Measurements from ENCODE around the gene RIN3. TPM values are rescaled to one million over a fixed set of nuclear protein-coding genes. Genes with fewer than 3 reads are reported as not detected.
A peak's percentile ranks its signal among the peaks of the same experiment; 100 is the strongest.

Gene RIN3
- total RNA-seq, 4 donors from 2014 or later: 15.4 to 53.6 (median 39.7) TPM

- TF ChIP-seq CTCF (IDR thresholded peaks at IDR 0.05): no peak
- TF ChIP-seq POLR2A (IDR thresholded peaks at IDR 0.05): no peak
- H3K4me3 ChIP-seq: no peak overlapping the region
- H3K4me1 ChIP-seq: peaks cover 0 to 34% (median 12%) of the 10 kb centered on the region in 4 donors
- H3K9me3 ChIP-seq: no peaks in the 10 kb centered on the region
- no peaks in the 10 kb centered on the region for H3K27me3 ChIP-seq
- peaks cover 0 to 14% (median 0%) of the 10 kb centered on the region in 3 donors for H3K36me3 ChIP-seq
- peak overlapping the region; percentile 52 to 88 (median 79) for H3K27ac ChIP-seq
- no peak for DNase-seq
Observed at GRCh38 chr14:92650581-92651105, 137.1 kb downstream of the RIN3 start.

- Histone ChIP-seq H3K27ac (peak overlapping the region; percentile 52 to 88 (median 79)), H3K9me3 (no peaks in the 10 kb centered on the region), H3K4me1 (peaks cover 0 to 31% (median 14%) of the 10 kb centered on the region in 4 donors), H3K36me3 (peaks cover 0 to 14% (median 0%) of the 10 kb centered on the region in 3 donors), H3K4me3 (peak overlapping the region; percentile 18 to 53 (median 34)), H3K27me3 (no peaks in the 10 kb centered on the region)
- TF ChIP-seq POLR2A (IDR thresholded peaks at IDR 0.05) (no peak), CTCF (IDR thresholded peaks at IDR 0.05) (no peak)
- peak in 2 of 3 donors; percentile 82 to 83 for DNase-seq
Observed at GRCh38 chr14:92651106-92651757, 137.7 kb downstream of the RIN3 start.

GRCh38 chr14:92651758-92652406 is 138.3 kb downstream of the RIN3 start:
- Histone ChIP-seq H3K27me3 (no peaks in the 10 kb centered on the region), H3K4me1 (peaks cover 0 to 27% (median 16%) of the 10 kb centered on the region in 4 donors), H3K27ac (peak overlapping the region; percentile 52 to 88 (median 79)), H3K9me3 (no peaks in the 10 kb centered on the region), H3K36me3 (peaks cover 0 to 14% (median 0%) of the 10 kb centered on the region in 3 donors), H3K4me3 (peak overlapping the region; percentile 18 to 53 (median 34))
- DNase-seq: peak; percentile 69 to 79 (median 73)
- TF ChIP-seq POLR2A (IDR thresholded peaks at IDR 0.05) (peak in 1 of 2 donors; percentile 13), CTCF (IDR thresholded peaks at IDR 0.05) (no peak)

- Histone ChIP-seq H3K27me3 (no peaks in the 10 kb centered on the region), H3K4me3 (peak overlapping the region; percentile 18 to 53 (median 34)), H3K27ac (peak overlapping the region; percentile 52 to 88 (median 79)), H3K4me1 (peaks cover 0 to 23% (median 14%) of the 10 kb centered on the region in 4 donors), H3K9me3 (no peaks in the 10 kb centered on the region), H3K36me3 (peaks cover 0 to 14% (median 0%) of the 10 kb centered on the region in 3 donors)
- TF ChIP-seq CTCF (IDR thresholded peaks at IDR 0.05) (no peak), POLR2A (IDR thresholded peaks at IDR 0.05) (no peak)
- no peak for DNase-seq
Observed at GRCh38 chr14:92652413-92653151, 139.0 kb downstream of the RIN3 start.

GRCh38 chr14:92653162-92653651 is 139.6 kb downstream of the RIN3 start:
- peaks cover 0 to 14% (median 0%) of the 10 kb centered on the region in 3 donors for H3K36me3 ChIP-seq
- peak overlapping the region; percentile 30 to 53 (median 34) for H3K4me3 ChIP-seq
- TF ChIP-seq POLR2A (IDR thresholded peaks at IDR 0.05) (no peak), CTCF (IDR thresholded peaks at IDR 0.05) (no peak)
- DNase-seq: no peak
- H3K9me3 ChIP-seq: no peaks in the 10 kb centered on the region
- H3K27ac ChIP-seq: peak overlapping the region; percentile 52 to 88 (median 79)
- H3K27me3 ChIP-seq: no peaks in the 10 kb centered on the region
- H3K4me1 ChIP-seq: peaks cover 0 to 18% (median 11%) of the 10 kb centered on the region in 4 donors

All from Peyer's patch (tissue), 4 donors.